ENCODE results near the gene SIX6.
"Not testable (repeated sequence)": the region's sequence is repeated elsewhere in the genome, so short reads cannot be mapped to it uniquely, and the experiment has no call there.

SIX6 gene

DNA sequence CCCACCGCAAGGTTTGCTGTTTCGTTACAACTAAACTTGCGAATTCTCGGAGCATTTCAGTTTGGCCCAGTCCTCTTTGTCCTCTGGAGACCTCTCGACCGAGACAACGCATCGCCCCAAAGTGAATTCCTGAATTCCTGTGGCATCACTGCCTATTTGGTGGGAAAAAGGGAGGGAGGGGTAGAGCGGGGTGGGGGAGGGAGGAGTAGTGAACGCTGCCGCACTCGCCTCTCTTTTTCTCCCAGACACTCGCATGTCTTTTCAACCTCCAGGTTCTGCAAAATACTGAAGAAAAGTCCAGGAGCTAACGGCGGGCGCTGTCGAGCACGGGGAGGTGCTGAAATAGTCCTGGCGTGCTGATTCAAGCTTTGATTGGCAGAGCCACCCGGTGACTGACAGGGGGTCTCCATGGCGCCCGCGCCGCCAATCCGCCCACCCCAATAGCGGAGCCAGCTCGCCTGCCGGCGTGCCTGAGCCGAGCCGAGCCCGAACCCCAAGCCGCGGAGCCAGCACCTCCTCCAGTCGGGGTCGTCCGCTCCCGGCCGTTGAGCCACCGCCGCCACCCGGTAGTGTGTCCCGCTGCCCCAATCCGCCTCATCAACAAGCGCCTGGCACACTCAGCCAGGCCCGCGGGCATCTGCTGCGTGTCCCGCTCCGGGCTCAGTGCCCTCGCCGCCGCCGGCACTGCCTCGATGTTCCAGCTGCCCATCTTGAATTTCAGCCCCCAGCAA is at the start of gene SIX6:
Gene SIX6 (plus strand): TSS at position 440 of the 731 bp plus-strand sequence. CDS start 253 bp downstream, at position 693.
- DNase-seq, result no peak

GRCh38 chr14:60480248-60480647 is 28.7 kb upstream of the SIX6 start:
- DNase-seq, result not testable (repeated sequence)

- no peak for DNase-seq
These were observed 26.2 kb upstream of the SIX6 start for GRCh38 chr14:60482743-60483142.

GRCh38 chr14:60485057-60485597 is 23.8 kb upstream of the SIX6 start:
- no peak for DNase-seq

GRCh38 chr14:60485598-60486251 is 23.2 kb upstream of the SIX6 start, which contains the start of gene C14orf39:
Gene C14orf39 (minus strand): TSS chr14:60486063. CDS start chr14:60485078, 985 bp downstream.
- DNase-seq, result no peak

DNA sequence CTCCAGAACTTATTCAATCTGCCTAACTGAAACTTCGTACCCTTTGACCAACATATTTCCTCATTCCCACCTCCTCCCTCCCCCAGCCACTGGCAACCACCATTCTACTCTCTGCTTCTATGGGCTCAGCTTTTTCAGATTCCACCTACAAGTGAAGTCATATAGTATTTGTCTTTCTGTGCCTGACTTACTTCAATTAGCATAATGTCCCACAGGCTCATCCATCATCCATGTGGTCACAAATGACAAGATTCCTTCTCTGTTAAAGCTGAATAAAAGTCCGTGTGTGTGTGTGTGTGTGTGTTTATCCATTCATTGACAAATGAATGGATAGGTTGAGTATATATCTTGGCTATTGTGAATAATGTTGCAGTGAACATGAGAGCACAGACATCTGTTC is 21.7 kb upstream of the SIX6 start:
- DNase-seq, result no peak

DNA sequence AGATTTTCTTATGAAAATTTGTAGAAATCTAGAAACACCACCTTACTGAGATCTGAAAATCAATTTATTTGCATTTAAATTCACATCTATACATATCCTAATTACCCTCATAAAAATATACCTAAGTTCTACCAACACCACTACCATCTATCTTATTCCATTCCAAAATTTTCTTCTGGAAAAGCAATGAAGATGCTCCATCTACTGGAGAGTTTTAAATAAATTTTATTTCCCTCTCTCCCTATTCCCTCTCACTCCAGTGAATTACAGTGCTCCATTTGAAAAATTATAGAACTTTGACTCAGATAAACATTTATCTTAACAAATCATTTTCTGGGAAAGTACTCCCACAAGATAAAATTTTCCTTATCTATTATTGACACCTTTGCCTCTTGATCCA is 20.8 kb upstream of the SIX6 start:
- DNase-seq, result no peak

DNA sequence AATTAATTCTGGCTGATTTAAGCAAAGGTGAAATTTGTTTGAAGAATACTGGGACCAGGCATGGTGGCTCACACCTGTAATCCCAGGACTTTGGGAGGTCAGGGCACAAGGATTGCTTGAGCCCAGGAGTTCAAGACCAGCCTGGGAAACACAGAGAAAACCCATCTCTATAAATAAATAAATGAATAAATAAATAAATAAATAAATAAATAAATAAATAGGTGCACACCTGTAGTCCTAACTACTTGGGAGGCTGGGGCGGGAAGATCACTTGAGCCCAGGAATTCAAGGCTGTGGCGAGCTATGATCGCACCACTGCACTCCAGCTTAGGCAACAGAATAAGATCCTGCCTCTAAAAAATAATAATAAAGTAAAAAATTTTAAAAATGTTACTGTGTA is 18.7 kb upstream of the SIX6 start:
- no peak for DNase-seq

- DNase-seq, result no peak
These were observed 13.0 kb upstream of the SIX6 start for GRCh38 chr14:60495946-60496345.

GRCh38 chr14:60502541-60502940 is 6.4 kb upstream of the SIX6 start:
- DNase-seq, result no peak

DNA sequence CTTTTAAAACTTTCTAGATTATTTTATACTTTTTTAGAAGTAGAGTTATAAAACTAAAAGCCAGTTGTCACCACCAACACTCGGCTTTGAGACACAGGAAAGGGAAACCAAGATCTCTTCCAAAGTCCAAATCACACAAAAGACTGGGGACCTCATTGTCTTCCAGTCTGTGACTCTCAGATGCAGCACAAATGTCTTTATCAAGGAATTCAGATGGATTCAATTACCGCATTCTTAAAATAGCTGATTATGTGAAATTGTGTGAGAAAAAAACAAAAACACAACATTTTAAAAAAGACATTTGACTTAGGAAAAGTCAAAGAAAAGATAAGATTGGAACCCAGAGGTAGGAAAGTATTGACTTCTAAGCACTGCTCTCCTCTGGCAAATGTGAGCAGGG is 3.5 kb upstream of the SIX6 start:
- no peak for DNase-seq

DNA sequence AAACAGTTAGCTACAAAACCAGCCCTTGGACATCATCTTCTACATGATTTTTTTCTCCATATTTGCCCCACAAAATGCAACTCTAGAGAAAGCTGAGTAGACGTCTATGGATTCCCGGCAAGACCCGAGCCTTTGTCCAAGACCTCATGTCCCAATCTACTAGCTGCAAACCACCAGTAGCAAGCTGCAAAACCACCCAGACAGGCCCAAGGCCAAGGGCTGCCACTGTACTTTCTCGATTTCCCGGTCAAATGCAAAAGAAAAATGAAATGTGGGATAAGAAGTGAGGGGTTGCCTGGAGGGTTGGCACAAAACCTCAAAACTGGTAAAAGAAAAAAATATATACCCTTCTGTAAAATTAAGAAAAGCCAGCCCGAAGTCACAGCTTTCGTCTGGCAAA is 2.9 kb upstream of the SIX6 start:
- DNase-seq, result no peak

DNA sequence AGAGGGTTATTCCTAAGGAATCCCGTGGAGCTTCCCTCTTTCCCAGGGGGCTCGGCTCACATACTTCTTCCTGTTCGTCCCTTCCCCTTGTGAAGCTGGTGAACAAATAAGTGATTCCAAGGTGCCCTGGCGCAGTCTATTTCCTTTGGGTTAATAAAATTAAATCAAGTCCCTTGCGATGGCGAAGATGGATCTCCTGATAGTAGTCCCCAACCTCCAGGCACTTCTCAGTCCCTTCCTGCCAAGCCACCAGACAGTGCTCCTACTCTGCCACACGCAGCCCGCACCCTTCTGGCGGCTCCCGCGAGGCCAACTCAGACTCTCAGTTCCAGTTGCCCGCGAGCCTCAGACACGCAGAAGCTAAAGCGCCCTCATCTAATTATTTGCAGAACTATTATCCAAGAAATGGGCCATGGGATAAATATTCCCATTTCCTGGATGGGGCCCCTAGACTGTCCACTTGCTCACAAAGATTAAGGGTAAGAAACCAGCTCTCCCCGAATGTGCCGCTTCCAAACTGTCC is 2.4 kb upstream of the SIX6 start:
- DNase-seq, result no peak

DNA sequence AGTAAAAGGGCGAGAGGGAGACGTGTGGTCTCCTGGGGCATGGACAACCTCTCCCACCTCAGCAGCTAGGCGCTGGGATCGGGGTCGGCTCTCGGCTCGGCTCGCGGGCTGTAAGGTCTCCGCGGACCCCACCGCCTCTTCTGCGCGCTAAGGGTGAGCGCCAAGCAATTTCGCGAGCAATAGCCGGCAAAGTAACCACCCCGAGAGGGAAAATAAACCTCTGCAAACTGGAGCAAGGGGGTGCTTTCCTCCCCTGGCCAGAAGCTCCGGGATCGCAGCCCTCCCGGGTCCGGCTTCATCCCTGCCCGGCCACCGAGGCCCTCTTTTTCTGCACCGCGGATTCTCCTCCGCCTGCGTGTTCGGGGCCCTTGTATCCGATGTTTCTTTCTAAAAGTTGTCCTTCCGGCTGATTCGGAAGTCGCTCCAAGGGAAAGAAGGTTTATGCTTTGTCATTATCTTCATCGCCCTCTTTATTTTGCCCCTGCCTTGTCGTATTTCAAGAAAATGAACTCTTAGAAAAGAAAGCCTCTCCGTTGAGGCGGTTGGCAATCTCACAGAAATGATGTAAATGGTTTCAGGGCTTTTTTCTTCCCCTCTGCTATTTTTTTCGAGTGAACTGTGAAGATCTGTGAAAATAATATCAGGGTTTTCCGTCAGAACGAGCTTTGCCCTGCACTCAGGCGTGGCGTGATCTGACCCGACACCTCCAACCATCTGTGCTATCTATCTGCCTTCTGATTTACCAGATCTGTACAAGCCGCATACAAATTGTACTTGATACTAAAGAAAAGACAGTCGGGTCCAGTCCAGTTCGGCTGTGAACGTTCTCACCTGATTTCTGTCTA is 1.7 kb upstream of the SIX6 start:
- no peak for DNase-seq

DNA sequence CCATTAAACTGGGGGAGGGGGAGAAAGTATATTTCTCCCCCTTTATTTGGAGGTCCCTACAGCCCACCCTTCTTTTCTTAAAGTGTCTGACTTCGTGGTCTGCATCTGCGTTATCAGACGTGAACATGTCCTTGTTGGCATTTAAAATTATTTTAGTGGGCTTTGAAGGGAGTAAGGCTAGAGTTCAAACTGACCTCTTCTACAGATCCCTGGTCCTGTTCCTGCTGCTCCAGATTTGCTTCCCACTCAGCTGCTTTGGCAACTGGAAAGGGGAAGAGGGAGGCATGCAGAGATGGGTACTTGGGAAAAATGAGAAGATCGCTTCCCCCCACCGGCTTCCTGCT is 611 bp upstream of the SIX6 start:
- no peak for DNase-seq

- DNase-seq, result no peak
These were observed 700 bp downstream of the SIX6 start for GRCh38 chr14:60509438-60510253.

- no peak for DNase-seq
These were observed 1.5 kb downstream of the SIX6 start for GRCh38 chr14:60510254-60510950.

- DNase-seq, result no peak
These were observed 2.1 kb downstream of the SIX6 start for GRCh38 chr14:60510951-60511599.

DNA sequence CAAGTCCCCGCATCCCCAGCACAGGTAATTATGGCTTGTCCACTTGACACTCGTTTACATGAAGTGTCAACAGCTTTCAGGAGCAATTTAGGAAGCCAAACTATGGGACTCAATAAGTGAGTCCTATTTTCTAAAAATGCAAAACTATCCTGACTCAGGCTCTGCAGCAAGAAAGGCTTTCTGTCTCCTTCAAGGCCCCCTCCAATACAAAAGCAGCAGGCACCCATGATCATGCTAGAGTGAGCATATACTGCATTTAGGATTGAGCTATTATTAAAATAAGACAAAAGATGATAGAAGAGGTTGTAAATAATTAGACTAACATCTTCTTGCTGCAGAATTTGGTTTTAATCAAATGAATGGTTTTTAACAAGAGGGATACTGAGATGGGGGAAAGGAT is 3.2 kb downstream of the SIX6 start:
- no peak for DNase-seq

GRCh38 chr14:60512973-60513571 is 4.1 kb downstream of the SIX6 start:
- no peak for DNase-seq

DNA sequence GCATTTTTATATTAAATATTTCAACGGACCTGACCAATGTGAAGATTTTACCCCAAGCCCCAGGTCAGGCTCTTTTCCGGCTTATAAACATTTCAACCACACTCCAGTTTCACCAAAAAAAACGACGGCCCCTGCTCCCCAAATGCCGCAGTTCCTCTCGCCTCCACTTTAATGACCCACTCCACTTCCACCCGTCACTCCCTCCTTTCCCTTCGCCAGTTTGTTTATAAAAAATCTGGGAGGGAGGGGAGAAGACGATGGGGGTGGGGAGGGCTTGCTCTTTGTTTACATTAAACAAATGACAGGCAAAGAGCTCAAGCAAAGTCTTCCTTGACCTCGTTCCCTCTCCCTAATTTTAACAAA is 5.4 kb downstream of the SIX6 start:
- no peak for DNase-seq

Data from activated T-cell treated with anti-CD3 and anti-CD28 coated beads for 4 hours (primary cell).